GM10266 (cell line): ENCODE data around the gene MKNK1.

Experiments
- DNase-seq: peaks from one replicate; pipeline ENCODE4 v3.0.0; 2012; ENCODE audit errors: extremely low spot score
- TF ChIP-seq, protein P1 (sequence below): IDR thresholded peaks from 2 replicates; pipeline ENCODE4 v1.5.1; 2012; ENCODE audit warnings: mild to moderate bottlenecking, low read depth; ENCODE audit not compliant: control insufficient read depth, insufficient read depth; ENCODE audit errors: missing control alignments

The MKNK1 gene

GRCh38 chr1:46558966-46559365, 45.1 kb downstream of the MKNK1 start:
- TF ChIP-seq, protein P1, sequence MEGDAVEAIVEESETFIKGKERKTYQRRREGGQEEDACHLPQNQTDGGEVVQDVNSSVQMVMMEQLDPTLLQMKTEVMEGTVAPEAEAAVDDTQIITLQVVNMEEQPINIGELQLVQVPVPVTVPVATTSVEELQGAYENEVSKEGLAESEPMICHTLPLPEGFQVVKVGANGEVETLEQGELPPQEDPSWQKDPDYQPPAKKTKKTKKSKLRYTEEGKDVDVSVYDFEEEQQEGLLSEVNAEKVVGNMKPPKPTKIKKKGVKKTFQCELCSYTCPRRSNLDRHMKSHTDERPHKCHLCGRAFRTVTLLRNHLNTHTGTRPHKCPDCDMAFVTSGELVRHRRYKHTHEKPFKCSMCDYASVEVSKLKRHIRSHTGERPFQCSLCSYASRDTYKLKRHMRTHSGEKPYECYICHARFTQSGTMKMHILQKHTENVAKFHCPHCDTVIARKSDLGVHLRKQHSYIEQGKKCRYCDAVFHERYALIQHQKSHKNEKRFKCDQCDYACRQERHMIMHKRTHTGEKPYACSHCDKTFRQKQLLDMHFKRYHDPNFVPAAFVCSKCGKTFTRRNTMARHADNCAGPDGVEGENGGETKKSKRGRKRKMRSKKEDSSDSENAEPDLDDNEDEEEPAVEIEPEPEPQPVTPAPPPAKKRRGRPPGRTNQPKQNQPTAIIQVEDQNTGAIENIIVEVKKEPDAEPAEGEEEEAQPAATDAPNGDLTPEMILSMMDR: no peak

GRCh38 chr1:46558141-46558963, 45.7 kb downstream of the MKNK1 start:
- DNase-seq: no peak
- TF ChIP-seq, protein P1: no peak

More at GRCh38 chr1:46558966-46559365, 45.1 kb downstream of the MKNK1 start:
- no peak for DNase-seq

GRCh38 chr1:46557403-46557802, 46.7 kb downstream of the MKNK1 start:
- TF ChIP-seq, protein P1: no peak
- DNase-seq: no peak

- DNase-seq: no peak
- TF ChIP-seq, protein P1: no peak
Measured at GRCh38 chr1:46556822-46557221, 47.2 kb downstream of the MKNK1 start.

DNA sequence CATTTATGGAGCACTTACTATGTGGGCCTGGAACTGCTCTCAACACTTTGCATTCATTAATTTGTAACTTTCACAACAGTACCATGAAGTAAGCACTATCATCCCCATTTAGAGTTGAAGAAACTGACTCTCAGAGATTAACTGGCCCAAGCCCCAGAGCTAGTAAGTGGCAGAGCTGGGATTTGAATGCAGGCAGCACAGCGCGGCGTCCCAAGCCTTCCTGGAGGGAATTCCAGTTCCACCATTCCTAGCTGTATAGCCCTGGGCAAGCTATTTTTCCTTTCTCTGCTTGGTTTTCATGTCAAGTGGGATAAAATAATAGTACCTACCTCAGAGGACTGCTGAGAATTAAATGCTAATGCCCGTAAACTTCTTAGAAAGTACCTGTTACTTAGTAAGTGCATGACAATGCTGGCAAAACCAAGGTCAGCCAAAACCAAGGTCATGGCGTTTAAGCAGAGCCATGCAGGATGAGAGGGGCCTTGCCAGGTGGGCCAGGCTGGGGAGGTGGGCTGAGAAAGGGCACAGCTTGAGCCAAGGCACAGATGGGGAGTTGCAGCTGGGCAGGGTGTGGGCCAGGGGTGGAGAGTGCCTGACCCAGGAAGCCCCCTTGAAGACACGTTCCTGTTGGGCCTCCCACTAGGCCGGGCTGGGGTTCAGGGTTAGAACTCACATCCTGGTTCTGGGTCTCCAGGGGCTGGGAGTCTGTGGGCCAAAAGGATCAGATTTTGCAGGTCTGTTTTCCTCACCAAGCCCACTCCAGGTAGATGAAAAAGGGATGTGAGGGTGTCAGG, 48.0 kb downstream of the MKNK1 start:
- TF ChIP-seq, protein P1: no peak
- DNase-seq: no peak

- no peak for DNase-seq
- TF ChIP-seq, protein P1: no peak
Measured at GRCh38 chr1:46554597-46555381, 49.3 kb downstream of the MKNK1 start.
